Measurements from ENCODE around the gene DGLUCY.
A peak's percentile ranks its signal among the peaks of the same experiment; 100 is the strongest.
"Not testable (repeated sequence)": the region's sequence is repeated elsewhere in the genome, so short reads cannot be mapped to it uniquely, and the experiment has no call there.

The DGLUCY gene

GRCh38 chr14:91214306-91214705 lies 100.4 kb downstream of the DGLUCY start:
- DNase-seq: no peak

- DNase-seq: no peak
Measured at GRCh38 chr14:91215381-91215780, 101.5 kb downstream of the DGLUCY start.

GRCh38 chr14:91216731-91217226 lies 102.9 kb downstream of the DGLUCY start:
- no peak for DNase-seq

GRCh38 chr14:91218014-91218413 lies 104.1 kb downstream of the DGLUCY start:
- DNase-seq: no peak

GRCh38 chr14:91219517-91220389 lies 105.9 kb downstream of the DGLUCY start:
- DNase-seq: no peak

GRCh38 chr14:91220581-91221000 lies 106.7 kb downstream of the DGLUCY start:
- DNase-seq: no peak

- DNase-seq: no peak
Measured at GRCh38 chr14:91221270-91221669, 107.4 kb downstream of the DGLUCY start.

- DNase-seq: no peak
Measured at GRCh38 chr14:91223028-91223783, 109.3 kb downstream of the DGLUCY start.

GRCh38 chr14:91225025-91225424 lies 111.2 kb downstream of the DGLUCY start:
- DNase-seq: no peak

GRCh38 chr14:91226360-91226759 lies 112.5 kb downstream of the DGLUCY start:
- not testable (repeated sequence) for DNase-seq

- peak; percentile 39 for DNase-seq
Measured at GRCh38 chr14:91227183-91227628, 113.3 kb downstream of the DGLUCY start.

GRCh38 chr14:91228112-91229004 lies 114.5 kb downstream of the DGLUCY start:
- DNase-seq: peak; percentile 83

GRCh38 chr14:91229005-91229382 lies 115.1 kb downstream of the DGLUCY start:
- no peak for DNase-seq

- DNase-seq: peak; percentile 86
Measured at GRCh38 chr14:91229743-91230200, 115.9 kb downstream of the DGLUCY start.

GRCh38 chr14:91230397-91231035 lies 116.6 kb downstream of the DGLUCY start:
- no peak for DNase-seq

GRCh38 chr14:91231446-91231845 lies 117.6 kb downstream of the DGLUCY start:
- no peak for DNase-seq

GRCh38 chr14:91232052-91232451 lies 118.2 kb downstream of the DGLUCY start:
- DNase-seq: no peak

- DNase-seq: no peak
Measured at GRCh38 chr14:91232603-91233002, 118.7 kb downstream of the DGLUCY start.

GRCh38 chr14:91233936-91234790 lies 120.3 kb downstream of the DGLUCY start:
- DNase-seq: no peak

- no peak for DNase-seq
Measured at GRCh38 chr14:91234791-91235114, 120.9 kb downstream of the DGLUCY start.

GRCh38 chr14:91235841-91236240 lies 122.0 kb downstream of the DGLUCY start:
- no peak for DNase-seq
